Measurements from ENCODE around the gene PSTPIP2.
"Not testable (repeated sequence)": the region's sequence is repeated elsewhere in the genome, so short reads cannot be mapped to it uniquely, and the experiment has no call there.

PSTPIP2 gene

GRCh38 chr18:46048641-46049040 lies 23.4 kb downstream of the PSTPIP2 start:
- H4K91ac ChIP-seq (ENCODE audit: low read depth, low read length) = no peak overlapping the region
- no peak overlapping the region for H3K14ac ChIP-seq (ENCODE audit: low read length)
- WGBS (ENCODE audit: extremely low coverage, insufficient coverage, insufficient read length) = no CpG with 5 or more reads among the region's 1 CpG
- no peak overlapping the region for H3K18ac ChIP-seq (ENCODE audit: low read length)
- peaks cover 2% of the 10 kb centered on the region for H3K79me2 ChIP-seq (ENCODE audit: control insufficient read depth, insufficient read depth, low read length, poor library complexity)
- no peak overlapping the region for H3K27ac ChIP-seq (ENCODE audit: low read depth, low read length)
- peaks cover 6 to 10% of the 10 kb centered on the region in 2 experiments for H3K4me1 ChIP-seq (ENCODE audit: control insufficient read depth in 1 of 2, insufficient read depth in 2 of 2, low read length in 2 of 2)
- H3K4ac ChIP-seq (ENCODE audit: low read depth, low read length) = no peak overlapping the region
- H3K27me3 ChIP-seq (ENCODE audit: insufficient read depth, low read length) = no peaks in the 10 kb centered on the region
- no peak overlapping the region for H4K12ac ChIP-seq (ENCODE audit: low read depth, low read length)
- DNase-seq = no peak
- H2AFZ ChIP-seq (ENCODE audit: insufficient read depth, low read length, poor library complexity) = no peak overlapping the region
- no peak overlapping the region for H3K4me3 ChIP-seq (ENCODE audit: low read depth, low read length)
- no peak overlapping the region for H3K4me2 ChIP-seq (ENCODE audit: low read length)
- no peak overlapping the region for H3K9ac ChIP-seq (ENCODE audit: low read length)
- no peak overlapping the region for H3K23ac ChIP-seq (ENCODE audit: low read length)
- no peaks in the 10 kb centered on the region for H3K36me3 ChIP-seq (ENCODE audit: control insufficient read depth in 1 of 2, insufficient read depth in 2 of 2, low read length in 2 of 2)
- peaks cover 1% of the 10 kb centered on the region for H3K79me1 ChIP-seq (ENCODE audit: low read length)
- no peaks in the 10 kb centered on the region for H3K9me3 ChIP-seq (ENCODE audit: insufficient read depth, low read depth, low read length)
- no peak overlapping the region for H2BK120ac ChIP-seq (ENCODE audit: insufficient read depth, low read length, poor library complexity)
- no peak overlapping the region for H2BK5ac ChIP-seq (ENCODE audit: low read depth, low read length, poor library complexity)
- no peak overlapping the region for H4K8ac ChIP-seq (ENCODE audit: low read depth, low read length)
- H2BK12ac ChIP-seq (ENCODE audit: low read length) = no peak overlapping the region
- H2AK5ac ChIP-seq (ENCODE audit: low read length) = no peak overlapping the region

- H3K9ac ChIP-seq (ENCODE audit: low read length); H3K4ac ChIP-seq (ENCODE audit: low read depth, low read length); H4K8ac ChIP-seq (ENCODE audit: low read depth, low read length); H2BK12ac ChIP-seq (ENCODE audit: low read length); H2BK5ac ChIP-seq (ENCODE audit: low read depth, low read length, poor library complexity); H4K91ac ChIP-seq (ENCODE audit: low read depth, low read length); H3K14ac ChIP-seq (ENCODE audit: low read length); H3K4me3 ChIP-seq (ENCODE audit: low read depth, low read length); H2AFZ ChIP-seq (ENCODE audit: insufficient read depth, low read length, poor library complexity); H3K36me3 ChIP-seq (ENCODE audit: control insufficient read depth in 1 of 2, insufficient read depth in 2 of 2, low read length in 2 of 2); H3K79me1 ChIP-seq (ENCODE audit: low read length); H3K9me3 ChIP-seq (ENCODE audit: insufficient read depth, low read depth, low read length); H2BK120ac ChIP-seq (ENCODE audit: insufficient read depth, low read length, poor library complexity); H3K4me2 ChIP-seq (ENCODE audit: low read length); H3K27ac ChIP-seq (ENCODE audit: low read depth, low read length); H3K18ac ChIP-seq (ENCODE audit: low read length); H3K23ac ChIP-seq (ENCODE audit: low read length); H4K12ac ChIP-seq (ENCODE audit: low read depth, low read length); H2AK5ac ChIP-seq (ENCODE audit: low read length); H3K79me2 ChIP-seq (ENCODE audit: control insufficient read depth, insufficient read depth, low read length, poor library complexity); H3K27me3 ChIP-seq (ENCODE audit: insufficient read depth, low read length): not testable (repeated sequence)
- H3K4me1 ChIP-seq (ENCODE audit: control insufficient read depth in 1 of 2, insufficient read depth in 2 of 2, low read length in 2 of 2) = peaks cover 8 to 12% of the 10 kb centered on the region in 2 experiments
- WGBS (ENCODE audit: extremely low coverage, insufficient coverage, insufficient read length) = no CpG with 5 or more reads among the region's 13 CpGs
- peak; percentile 34 to 55 for DNase-seq
These were observed 24.7 kb downstream of the PSTPIP2 start for GRCh38 chr18:46047369-46047768.

GRCh38 chr18:46046688-46047087 lies 25.4 kb downstream of the PSTPIP2 start:
- Histone ChIP-seq H2BK12ac (ENCODE audit: low read length) (no peak overlapping the region), H3K9ac (ENCODE audit: low read length) (no peak overlapping the region)
- WGBS (ENCODE audit: extremely low coverage, insufficient coverage, insufficient read length) = no CpG with 5 or more reads among the region's 2 CpGs

DNA sequence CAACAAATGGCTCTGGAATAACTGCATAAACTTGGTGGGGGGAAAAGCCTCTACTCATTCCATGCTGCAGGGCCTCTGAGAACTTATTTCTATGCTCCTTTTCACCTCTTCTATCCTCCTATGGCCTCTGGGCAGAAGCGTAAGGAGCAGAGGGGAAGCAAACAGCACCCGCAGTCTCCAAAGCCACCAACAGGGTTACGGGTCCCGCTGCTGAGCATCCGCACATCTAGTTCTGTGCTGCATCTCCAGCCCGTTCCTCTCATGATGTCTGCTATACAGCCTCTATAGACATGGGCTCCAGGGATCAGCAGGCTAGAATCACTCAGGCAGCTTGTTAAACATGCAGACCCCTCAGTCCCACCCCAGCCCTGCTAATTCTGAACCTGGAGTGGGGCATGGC lies 25.9 kb downstream of the PSTPIP2 start:
- H2AK5ac ChIP-seq (ENCODE audit: low read length) = no peak overlapping the region
- DNase-seq = no peak
- peak overlapping the region; percentile 6 for H3K14ac ChIP-seq (ENCODE audit: low read length)
- no peak overlapping the region for H3K23ac ChIP-seq (ENCODE audit: low read length)
- no peak overlapping the region for H2AFZ ChIP-seq (ENCODE audit: insufficient read depth, low read length, poor library complexity)
- H2BK12ac ChIP-seq (ENCODE audit: low read length) = peak overlapping the region; percentile 11
- H3K27ac ChIP-seq (ENCODE audit: low read depth, low read length) = no peak overlapping the region
- H3K9me3 ChIP-seq (ENCODE audit: insufficient read depth, low read depth, low read length) = no peaks in the 10 kb centered on the region
- H3K4ac ChIP-seq (ENCODE audit: low read depth, low read length) = peak overlapping the region; percentile 93
- WGBS (ENCODE audit: extremely low coverage, insufficient coverage, insufficient read length) = no CpG with 5 or more reads among the region's 6 CpGs
- no peak overlapping the region for H3K9ac ChIP-seq (ENCODE audit: low read length)
- peaks cover 15 to 19% of the 10 kb centered on the region in 2 experiments for H3K4me1 ChIP-seq (ENCODE audit: control insufficient read depth in 1 of 2, insufficient read depth in 2 of 2, low read length in 2 of 2)
- no peak overlapping the region for H3K4me2 ChIP-seq (ENCODE audit: low read length)
- H2BK5ac ChIP-seq (ENCODE audit: low read depth, low read length, poor library complexity) = no peak overlapping the region
- H3K18ac ChIP-seq (ENCODE audit: low read length) = no peak overlapping the region
- no peak overlapping the region for H4K8ac ChIP-seq (ENCODE audit: low read depth, low read length)
- peaks cover 2% of the 10 kb centered on the region for H3K79me2 ChIP-seq (ENCODE audit: control insufficient read depth, insufficient read depth, low read length, poor library complexity)
- H3K27me3 ChIP-seq (ENCODE audit: insufficient read depth, low read length) = no peaks in the 10 kb centered on the region
- no peak overlapping the region for H4K91ac ChIP-seq (ENCODE audit: low read depth, low read length)
- no peak overlapping the region for H2BK120ac ChIP-seq (ENCODE audit: insufficient read depth, low read length, poor library complexity)
- peaks cover 14% of the 10 kb centered on the region for H3K79me1 ChIP-seq (ENCODE audit: low read length)
- no peak overlapping the region for H4K12ac ChIP-seq (ENCODE audit: low read depth, low read length)
- no peak overlapping the region for H3K4me3 ChIP-seq (ENCODE audit: low read depth, low read length)
- H3K36me3 ChIP-seq (ENCODE audit: control insufficient read depth in 1 of 2, insufficient read depth in 2 of 2, low read length in 2 of 2) = no peaks in the 10 kb centered on the region

More at GRCh38 chr18:46046688-46047087, 25.4 kb downstream of the PSTPIP2 start:
- Histone ChIP-seq H3K4me3 (ENCODE audit: low read depth, low read length) (no peak overlapping the region), H4K91ac (ENCODE audit: low read depth, low read length) (no peak overlapping the region), H3K27me3 (ENCODE audit: insufficient read depth, low read length) (no peaks in the 10 kb centered on the region), H3K14ac (ENCODE audit: low read length) (no peak overlapping the region), H3K4ac (ENCODE audit: low read depth, low read length) (peak overlapping the region; percentile 93), H3K9me3 (ENCODE audit: insufficient read depth, low read depth, low read length) (no peaks in the 10 kb centered on the region), H3K4me2 (ENCODE audit: low read length) (no peak overlapping the region), H3K36me3 (ENCODE audit: control insufficient read depth in 1 of 2, insufficient read depth in 2 of 2, low read length in 2 of 2) (no peaks in the 10 kb centered on the region), H4K12ac (ENCODE audit: low read depth, low read length) (no peak overlapping the region), H3K18ac (ENCODE audit: low read length) (no peak overlapping the region), H2AK5ac (ENCODE audit: low read length) (peak overlapping the region; percentile 52), H3K27ac (ENCODE audit: low read depth, low read length) (no peak overlapping the region), H3K4me1 (ENCODE audit: control insufficient read depth in 1 of 2, insufficient read depth in 2 of 2, low read length in 2 of 2) (peaks cover 11 to 13% of the 10 kb centered on the region in 2 experiments), H2BK120ac (ENCODE audit: insufficient read depth, low read length, poor library complexity) (no peak overlapping the region), H3K23ac (ENCODE audit: low read length) (no peak overlapping the region), H2AFZ (ENCODE audit: insufficient read depth, low read length, poor library complexity) (no peak overlapping the region), H2BK5ac (ENCODE audit: low read depth, low read length, poor library complexity) (no peak overlapping the region), H3K79me1 (ENCODE audit: low read length) (peaks cover 10% of the 10 kb centered on the region), H3K79me2 (ENCODE audit: control insufficient read depth, insufficient read depth, low read length, poor library complexity) (peaks cover 2% of the 10 kb centered on the region), H4K8ac (ENCODE audit: low read depth, low read length) (no peak overlapping the region)
- DNase-seq = no peak
